GM12878 (cell line): ENCODE data around the gene CLTCL1. TPM values are rescaled to one million over a fixed set of nuclear protein-coding genes. Genes with fewer than 3 reads are reported as not detected.

Source experiments
- ATAC-seq: fragments of 200-7000 bp; cut with Tn5 transposase; 3 replicates; pipeline ENCODE4 v1.9.1; 2020; ENCODE audit warnings: mild to moderate bottlenecking, moderate library complexity
- BruUV-seq: library from RNA; stranded (reverse); fragments of 400-500 nt; replicated peaks from 2 replicates; lab custom pipeline; 2021; lab: Mats Ljungman, UMichigan
- CTCF ChIA-PET: fragments of 300-600 bp; sonication (Branson Sonifier 250); formaldehyde crosslinking; extraction: SDS; loops from one replicate; lab custom pipeline; 2021; ENCODE audit warnings: inconsistent platforms; lab: Yijun Ruan, JAX
- POLR2A ChIA-PET: fragments of 350-600 bp; formaldehyde crosslinking; extraction: SDS; loops from one replicate; lab custom pipeline; 2021; ENCODE audit warnings: inconsistent platforms; lab: Charles Lee
- RAD21 ChIA-PET: fragments of 300-600 bp; sonication (Branson Sonifier 250); formaldehyde crosslinking; loops from one replicate; lab custom pipeline; 2023; ENCODE audit warnings: antibody characterized with exemption; ENCODE audit not compliant: unreplicated experiment; lab: Charles Lee
- SMC1A ChIA-PET: fragments of 300-600 bp; sonication (Branson Sonifier 250); formaldehyde crosslinking; loops from one replicate; lab custom pipeline; 2023; ENCODE audit not compliant: unreplicated experiment, uncharacterized antibody; lab: Charles Lee
- DNase-seq: peaks from one replicate; pipeline ENCODE4 v3.0.0-alpha.2; 2011; ENCODE audit warnings: low read depth, low spot score
- FAIRE-seq: peaks from 3 replicates; lab custom pipeline; 2011; peaks lifted over from hg19 to GRCh38; lab: Jason Lieb, UNC
- H2AFZ ChIP-seq: 2 replicates; pipeline ENCODE4 v1.6.0; 2011; ENCODE audit warnings: low read depth, low read length, control low read depth; ENCODE audit not compliant: control insufficient read depth
- H3K27ac ChIP-seq: 2 replicates; pipeline ENCODE4 v1.5.1; 2011; ENCODE audit warnings: control low read depth; ENCODE audit not compliant: control insufficient read depth, insufficient read depth
- H3K27me3 ChIP-seq, 2 experiments: replicated peaks in 1 of 2; 2 replicates each; pipeline versions ENCODE4 v1.6.0 to v1.6.1; 2011; ENCODE audit warnings: low read length in 1 of 2; ENCODE audit not compliant: control insufficient read depth in 2 of 2, insufficient read depth in 2 of 2
- H3K36me3 ChIP-seq, 2 experiments: 2 replicates each; pipeline ENCODE4 v1.5.1; 2011; ENCODE audit warnings: low read length in 1 of 2; ENCODE audit not compliant: control insufficient read depth in 2 of 2, insufficient read depth in 2 of 2
- H3K4me1 ChIP-seq: 2 replicates; pipeline ENCODE4 v1.6.1; 2011; ENCODE audit warnings: mild to moderate bottlenecking, low read length, moderate library complexity, mixed read lengths; ENCODE audit not compliant: control insufficient read depth, insufficient read depth
- H3K4me2 ChIP-seq: 2 replicates; pipeline ENCODE4 v1.6.0; 2011; ENCODE audit warnings: control low read depth; ENCODE audit not compliant: control insufficient read depth, insufficient read depth
- H3K4me3 ChIP-seq: fragments of 200-600 bp; sonication (generic); 2 replicates; pipeline ENCODE4 v1.5.1; 2016
- H3K79me2 ChIP-seq: 2 replicates; pipeline ENCODE4 v1.6.0; 2011; ENCODE audit warnings: low read length; ENCODE audit not compliant: control insufficient read depth, insufficient read depth
- H3K9ac ChIP-seq: 2 replicates; pipeline ENCODE4 v1.8.0; 2011; ENCODE audit warnings: low read length, control low read depth, mixed read lengths; ENCODE audit not compliant: control insufficient read depth, insufficient read depth
- H3K9me3 ChIP-seq: replicated peaks from 3 replicates; pipeline ENCODE4 v1.5.1; 2011; ENCODE audit warnings: mild to moderate bottlenecking, low read length; ENCODE audit not compliant: control insufficient read depth, insufficient read depth
- H4K20me1 ChIP-seq: 2 replicates; pipeline ENCODE4 v1.6.0; 2011; ENCODE audit not compliant: control insufficient read depth, insufficient read depth
- BCL3 ChIP-seq: IDR thresholded peaks from 2 replicates; pipeline ENCODE4 v1.6.1; 2011; ENCODE audit warnings: borderline replicate concordance, low read depth, mild to moderate bottlenecking, moderate library complexity, low read length; ENCODE audit not compliant: insufficient read depth, poor library complexity, severe bottlenecking
- CBX3 ChIP-seq: fragments of 200-600 bp; sonication (generic); IDR thresholded peaks from 2 replicates; pipeline ENCODE4 v1.6.1; 2016; ENCODE audit warnings: low read depth, borderline replicate concordance
- CHD4 ChIP-seq: fragments of 200-600 bp; sonication (generic); IDR thresholded peaks from 2 replicates; pipeline ENCODE4 v1.6.1; 2016; ENCODE audit warnings: mild to moderate bottlenecking
- ETV6 ChIP-seq, 2 experiments: fragments of 450-650 bp in 1 of 2; IDR thresholded peaks in 1 of 2; conservative IDR thresholded peaks in 1 of 2; 2 replicates each; pipeline ENCODE4 v1.6.1; 2014; ENCODE audit warnings: antibody characterized with exemption in 1 of 2, borderline replicate concordance in 1 of 2, low read depth in 1 of 2, mild to moderate bottlenecking in 1 of 2, moderate library complexity in 1 of 2
- FOXM1 ChIP-seq: IDR thresholded peaks from 2 replicates; pipeline ENCODE4 v1.6.1; 2012; ENCODE audit warnings: low read depth, mild to moderate bottlenecking, inconsistent platforms, low read length, moderate library complexity
- IKZF1 ChIP-seq: fragments of 450-650 bp; conservative IDR thresholded peaks from 2 replicates; pipeline ENCODE4 v1.6.1; 2017; ENCODE audit warnings: antibody characterized with exemption, mild to moderate bottlenecking
- MYB ChIP-seq: fragments of 150-350 bp; IDR thresholded peaks from 2 replicates; pipeline ENCODE4 v1.6.1; 2014; ENCODE audit warnings: mild to moderate bottlenecking, low read depth, low read length, borderline replicate concordance
- NR2F1 ChIP-seq: fragments of 450-650 bp; conservative IDR thresholded peaks from 2 replicates; pipeline ENCODE4 v1.6.1; 2017; ENCODE audit warnings: mild to moderate bottlenecking
- NRF1 ChIP-seq: conservative IDR thresholded peaks from 2 replicates; pipeline ENCODE4 v1.6.1; 2011; ENCODE audit warnings: mild to moderate bottlenecking, low read depth, low read length, improper control_type of control experiment
- PAX5 ChIP-seq: IDR thresholded peaks from 2 replicates; pipeline ENCODE4 v1.6.1; 2011; ENCODE audit warnings: low read depth, low read length, borderline replicate concordance
- POU2F2 ChIP-seq: IDR thresholded peaks from 3 replicates; pipeline ENCODE4 v1.6.1; 2011; ENCODE audit warnings: low read depth, mild to moderate bottlenecking, low read length, borderline replicate concordance
- SKIL ChIP-seq: fragments of 450-650 bp; IDR thresholded peaks from 2 replicates; pipeline ENCODE4 v1.6.1; 2017; ENCODE audit warnings: mild to moderate bottlenecking, low read depth, inconsistent platforms; ENCODE audit not compliant: poor library complexity, severe bottlenecking
- SMAD5 ChIP-seq: IDR thresholded peaks from 2 replicates; pipeline ENCODE4 v1.6.1; 2016; ENCODE audit warnings: antibody characterized with exemption, low read depth
- SMARCA5 ChIP-seq: fragments of 450-650 bp; IDR thresholded peaks from 2 replicates; pipeline ENCODE4 v1.6.1; 2017; ENCODE audit warnings: mild to moderate bottlenecking
- SUZ12 ChIP-seq: fragments of 200-600 bp; sonication (generic); IDR thresholded peaks from one replicate; pipeline ENCODE4 v1.6.1; 2018; ENCODE audit warnings: antibody characterized with exemption, mild to moderate bottlenecking; ENCODE audit not compliant: unreplicated experiment
- YBX1 ChIP-seq: fragments of 450-650 bp; IDR thresholded peaks from 2 replicates; pipeline ENCODE4 v1.6.1; 2016; ENCODE audit warnings: antibody characterized with exemption
- ZNF207 ChIP-seq: fragments of 450-650 bp; IDR thresholded peaks from 2 replicates; pipeline ENCODE4 v1.6.1; 2014; ENCODE audit warnings: antibody characterized with exemption, mild to moderate bottlenecking, borderline replicate concordance
- WGBS: methylation state at CpG from one replicate; pipeline ENCODE4 v1.1.6; 2016; ENCODE audit warnings: low lambda C conversion rate; ENCODE audit not compliant: insufficient replicate concordance, insufficient coverage; ENCODE audit errors: missing lambda C conversion rate; 5-methylcytosine and 5-hydroxymethylcytosine counted together
- in situ Hi-C: fragments of 300-500 bp; cut with MboI; formaldehyde crosslinking; loops from 9 replicates; pipeline ENCODE4 v1.14.3; 2018; ENCODE audit warnings: mixed read lengths
- intact Hi-C: fragments of 100-400 bp; cut with micrococcal nuclease; formaldehyde crosslinking; loops from one replicate; pipeline ENCODE4 v1.14.2; 2022; ENCODE audit not compliant: unreplicated experiment
- polyA plus RNA-seq, 11 experiments: library from polyadenylated mRNA; depleted of rRNA in 4 of 11; unstranded in 6 of 11; stranded (reverse) in 5 of 11; fragments of >200 nt; fragmentation: Nextera tagmentation in 4 of 11; fragmentation: Illumina TruSeq in 1 of 11; extraction: Ambion mirVana in 4 of 11; extraction: Trizol in 1 of 11; gene quantifications; 1 replicate in 1 of 11; 2 replicates in 10 of 11; pipeline versions ENCODE4 v1.2.1 to v1.2.3, GENCODE V29; 2011 to 2016; ENCODE audit warnings: inconsistent platforms in 2 of 11, missing spikeins in 2 of 11, low read depth in 1 of 11
- total RNA-seq, 4 experiments: library from RNA; depleted of rRNA in 3 of 4; stranded (reverse); fragments of >200 nt in 3 of 4; fragmentation: Illumina TruSeq in 1 of 4; extraction: Trizol in 1 of 4; gene quantifications; 2 replicates each; pipeline versions ENCODE4 v1.2.1 to v1.2.3, GENCODE V29; 2013 to 2021

CLTCL1 gene
- total and polyA plus RNA-seq, 10 of the 15 experiments (the other 5 are each of a cell fraction or from before 2014, with no cell fraction given): under 0.01 to 0.35 (median 0.12) TPM; not detected in 2

GRCh38 chr22:19224985-19225384 is 66.5 kb downstream of the CLTCL1 start:
- 50% methylated on average over 7 of the region's 7 CpGs for WGBS
- ATAC-seq: no peak
- FAIRE-seq: no peak
- DNase-seq: no peak
- no peaks in the 10 kb centered on the region for H3K36me3 ChIP-seq
- no peaks in the 10 kb centered on the region for H4K20me1 ChIP-seq
- H3K4me2 ChIP-seq: no peak overlapping the region
- in situ Hi-C loops (no loop called here), intact Hi-C loops (no loop called here)
- no peaks in the 10 kb centered on the region for H3K79me2 ChIP-seq
- H3K27ac ChIP-seq: no peak overlapping the region
- ChIA-PET SMC1A (no interaction called here), CTCF (no interaction called here), POLR2A (no interaction called here), RAD21 (no interaction called here)
- no peaks in the 10 kb centered on the region for H3K9me3 ChIP-seq
- TF ChIP-seq SMARCA5 (no peak), BCL3 (no peak), SMAD5 (no peak), IKZF1 (no peak), ETV6 (conservative IDR thresholded peaks at IDR 0.05 in 1 of 2, IDR thresholded peaks at IDR 0.05 in 1 of 2; ENCODE audit: borderline replicate concordance in 1 of 2, low read depth in 1 of 2) (no peak), CHD4 (no peak), CBX3 (no peak), SKIL (no peak), PAX5 (no peak), YBX1 (no peak), SUZ12 (no peak), NR2F1 (no peak), ZNF207 (no peak), NRF1 (no peak), POU2F2 (no peak), FOXM1 (no peak), MYB (no peak)
- no peak overlapping the region for H2AFZ ChIP-seq
- H3K4me3 ChIP-seq: no peak overlapping the region
- H3K9ac ChIP-seq: no peak overlapping the region
- no TSS peak for BruUV-seq
- no peaks in the 10 kb centered on the region; a peak in 1 of 4 replicates for H3K27me3 ChIP-seq
- H3K4me1 ChIP-seq: no peaks in the 10 kb centered on the region
